Thoracic aorta (tissue), 2 donors: Measurements from ENCODE around the gene ABTB2. TPM values are rescaled to one million over a fixed set of nuclear protein-coding genes. Genes with fewer than 3 reads are reported as not detected.

Experiments
- ATAC-seq: fragments of 150-250 bp; one replicate; pipeline ENCODE4 v1.8.0; 2017; ENCODE audit warnings: low read depth; ENCODE audit not compliant: insufficient number of reproducible peaks, low FRiP score
- DNase-seq: peaks from one replicate; pipeline ENCODE4 v3.0.0-alpha.2; 2020; ENCODE audit warnings: low spot score
- H3K27ac ChIP-seq, 2 donors: fragments of 200-600 bp; sonication (generic); 1 replicate in 1 of 2; 2 replicates in 1 of 2; pipeline ENCODE4 v1.5.1; 2016; ENCODE audit warnings: mild to moderate bottlenecking in 2 of 2, moderate library complexity in 2 of 2
- H3K27me3 ChIP-seq: fragments of 200-600 bp; sonication (generic); replicated peaks from 2 replicates; pipeline ENCODE4 v1.6.0; 2016; ENCODE audit warnings: mild to moderate bottlenecking; ENCODE audit not compliant: insufficient read depth
- H3K36me3 ChIP-seq: fragments of 200-600 bp; sonication (generic); one replicate; pipeline ENCODE4 v1.5.1; 2016
- H3K4me1 ChIP-seq, 2 donors: fragments of 200-600 bp; sonication (generic); 1 replicate in 1 of 2; 2 replicates in 1 of 2; pipeline versions ENCODE4 v1.5.1 to v1.6.0; 2016; ENCODE audit warnings: low read depth in 2 of 2, mild to moderate bottlenecking in 1 of 2; ENCODE audit not compliant: control insufficient read depth in 1 of 2
- H3K4me3 ChIP-seq: fragments of 200-600 bp; sonication (generic); 2 replicates; pipeline ENCODE4 v1.5.1; 2016; ENCODE audit warnings: mild to moderate bottlenecking
- H3K9me3 ChIP-seq: fragments of 200-600 bp; sonication (generic); 2 replicates; pipeline ENCODE4 v1.5.1; 2016
- total RNA-seq, 2 donors: library from RNA; depleted of rRNA; stranded (reverse); fragments of >200 nt; gene quantifications; one replicate each; pipeline versions ENCODE4 v1.1.0 to v1.2.3, GENCODE V29; 2016
- TF ChIP-seq, protein P1 (sequence below): fragments of 200-600 bp; sonication (generic); IDR thresholded peaks from one replicate; pipeline ENCODE4 v1.5.1; 2019; ENCODE audit warnings: antibody characterized with exemption

ABTB2 gene
- total RNA-seq, 2 donors from 2014 or later: 12.3 to 31.0 TPM

DNA sequence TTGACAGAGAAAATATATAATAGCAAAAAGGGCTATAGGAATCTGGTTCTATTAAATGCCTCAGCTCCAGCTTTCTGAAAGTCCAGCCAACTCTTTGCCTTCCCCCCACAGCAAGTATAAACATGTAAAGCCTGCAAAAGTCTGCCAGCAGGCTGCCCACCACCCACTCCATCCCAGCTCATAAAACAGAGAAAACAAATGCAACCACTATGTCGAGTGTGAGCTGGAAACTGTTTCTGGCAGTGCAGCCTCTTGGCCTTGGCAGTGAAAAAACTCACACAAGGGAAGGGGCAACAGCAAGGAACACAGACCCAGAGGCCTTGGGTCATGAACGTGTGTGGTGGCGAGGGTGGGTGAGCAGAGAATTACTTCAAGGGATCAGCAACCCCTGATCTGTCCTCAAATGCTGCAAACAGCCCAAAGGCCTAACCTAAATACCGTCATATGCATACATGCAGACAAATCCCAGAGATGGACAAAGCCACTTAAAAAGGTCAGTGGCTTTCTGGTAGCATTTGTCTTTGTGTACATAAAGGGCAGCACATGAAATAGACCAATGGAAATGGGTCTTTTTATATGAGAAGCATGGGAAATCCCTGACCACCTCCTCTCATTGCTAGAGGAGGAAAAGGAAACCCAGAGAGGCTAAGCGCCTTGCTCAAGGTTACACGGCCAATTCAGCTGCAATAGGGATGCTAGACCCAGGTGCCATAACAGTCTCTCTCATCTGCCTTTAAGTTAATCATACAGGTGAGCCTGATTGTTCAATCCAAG, 177.6 kb downstream of the ABTB2 start:
- no peaks in the 10 kb centered on the region for H3K36me3 ChIP-seq
- peaks cover 3 to 26% of the 10 kb centered on the region in 2 donors for H3K4me1 ChIP-seq

GRCh38 chr11:34179026-34179675, 178.7 kb downstream of the ABTB2 start:
- H3K4me1 ChIP-seq: peaks cover 7 to 27% of the 10 kb centered on the region in 2 donors
- no peak for ATAC-seq
- H3K9me3 ChIP-seq: no peaks in the 10 kb centered on the region
- DNase-seq: no peak
- H3K27me3 ChIP-seq: no peaks in the 10 kb centered on the region
- H3K4me3 ChIP-seq: no peak overlapping the region
- TF ChIP-seq, protein P1, sequence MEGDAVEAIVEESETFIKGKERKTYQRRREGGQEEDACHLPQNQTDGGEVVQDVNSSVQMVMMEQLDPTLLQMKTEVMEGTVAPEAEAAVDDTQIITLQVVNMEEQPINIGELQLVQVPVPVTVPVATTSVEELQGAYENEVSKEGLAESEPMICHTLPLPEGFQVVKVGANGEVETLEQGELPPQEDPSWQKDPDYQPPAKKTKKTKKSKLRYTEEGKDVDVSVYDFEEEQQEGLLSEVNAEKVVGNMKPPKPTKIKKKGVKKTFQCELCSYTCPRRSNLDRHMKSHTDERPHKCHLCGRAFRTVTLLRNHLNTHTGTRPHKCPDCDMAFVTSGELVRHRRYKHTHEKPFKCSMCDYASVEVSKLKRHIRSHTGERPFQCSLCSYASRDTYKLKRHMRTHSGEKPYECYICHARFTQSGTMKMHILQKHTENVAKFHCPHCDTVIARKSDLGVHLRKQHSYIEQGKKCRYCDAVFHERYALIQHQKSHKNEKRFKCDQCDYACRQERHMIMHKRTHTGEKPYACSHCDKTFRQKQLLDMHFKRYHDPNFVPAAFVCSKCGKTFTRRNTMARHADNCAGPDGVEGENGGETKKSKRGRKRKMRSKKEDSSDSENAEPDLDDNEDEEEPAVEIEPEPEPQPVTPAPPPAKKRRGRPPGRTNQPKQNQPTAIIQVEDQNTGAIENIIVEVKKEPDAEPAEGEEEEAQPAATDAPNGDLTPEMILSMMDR: no peak
- no peaks in the 10 kb centered on the region for H3K36me3 ChIP-seq
- no peak overlapping the region for H3K27ac ChIP-seq

More for the DNA sequence above, 177.6 kb downstream of the ABTB2 start:
- Histone ChIP-seq H3K27me3 (no peaks in the 10 kb centered on the region), H3K27ac (no peak overlapping the region), H3K9me3 (no peaks in the 10 kb centered on the region), H3K4me3 (no peak overlapping the region)
- no peak for DNase-seq
- TF ChIP-seq, protein P1: no peak
- no peak for ATAC-seq

- H3K4me1 ChIP-seq: peaks cover 10 to 25% of the 10 kb centered on the region in 2 donors
- no peak for DNase-seq
- H3K4me3 ChIP-seq: no peak overlapping the region
Observed at GRCh38 chr11:34178209-34178821, 179.5 kb downstream of the ABTB2 start.

GRCh38 chr11:34176751-34177209, 181.0 kb downstream of the ABTB2 start:
- Histone ChIP-seq H3K4me3 (no peak overlapping the region), H3K27ac (no peak overlapping the region), H3K27me3 (no peaks in the 10 kb centered on the region), H3K4me1 (peaks cover 9 to 18% of the 10 kb centered on the region in 2 donors), H3K36me3 (no peaks in the 10 kb centered on the region), H3K9me3 (no peaks in the 10 kb centered on the region)
- ATAC-seq (no peak), DNase-seq (no peak)
- TF ChIP-seq, protein P1: no peak

More at GRCh38 chr11:34178209-34178821, 179.5 kb downstream of the ABTB2 start:
- Histone ChIP-seq H3K9me3 (no peaks in the 10 kb centered on the region), H3K27ac (no peak overlapping the region), H3K36me3 (no peaks in the 10 kb centered on the region), H3K27me3 (no peaks in the 10 kb centered on the region)
- no peak for ATAC-seq
- TF ChIP-seq, protein P1: no peak
